ENCODE data around the gene KCNQ4. TPM values are rescaled to one million over a fixed set of nuclear protein-coding genes. Genes with fewer than 3 reads are reported as not detected.

The KCNQ4 gene
- total RNA-seq, 4 donors from 2014 or later: 1.1 to 3.3 (median 2.4) TPM

DNA sequence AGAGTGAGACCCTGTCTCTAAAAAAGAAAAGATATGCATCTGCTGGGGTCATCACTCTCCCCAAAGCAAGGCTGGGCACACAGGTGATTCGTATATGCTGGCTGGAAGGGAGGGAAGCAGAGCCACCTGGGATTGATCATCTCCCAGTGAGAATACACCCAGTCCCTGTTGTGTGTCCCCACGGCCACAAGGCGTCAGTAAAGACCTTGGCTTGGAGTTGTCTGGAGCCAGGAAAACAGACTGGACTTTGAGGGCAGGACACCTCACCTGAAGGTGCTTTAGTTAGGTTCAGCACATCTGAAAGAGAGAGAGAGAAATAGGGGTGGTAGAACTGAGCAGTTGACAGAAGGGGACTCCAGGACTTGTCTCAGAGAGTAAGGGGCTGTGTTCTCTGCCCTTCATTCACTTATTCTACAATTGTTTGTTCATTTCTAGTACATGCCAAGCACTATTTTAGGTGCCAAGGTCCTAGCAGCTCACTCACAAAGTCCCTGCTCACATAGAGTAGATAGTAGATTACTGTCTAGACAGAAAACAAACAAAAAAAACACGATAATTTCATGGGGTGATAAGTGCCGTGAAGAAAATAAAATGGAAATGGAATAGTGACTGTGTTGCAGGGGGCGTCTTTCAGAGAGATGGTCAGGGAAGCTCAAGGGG, 65.1 kb downstream of the KCNQ4 start:
- Histone ChIP-seq H3K4me1 (no peaks in the 10 kb centered on the region), H3K27ac (no peak overlapping the region), H3K27me3 (no peaks in the 10 kb centered on the region), H3K9me3 (no peaks in the 10 kb centered on the region), H3K4me3 (no peak overlapping the region), H3K36me3 (no peaks in the 10 kb centered on the region)
- TF ChIP-seq, protein P1, sequence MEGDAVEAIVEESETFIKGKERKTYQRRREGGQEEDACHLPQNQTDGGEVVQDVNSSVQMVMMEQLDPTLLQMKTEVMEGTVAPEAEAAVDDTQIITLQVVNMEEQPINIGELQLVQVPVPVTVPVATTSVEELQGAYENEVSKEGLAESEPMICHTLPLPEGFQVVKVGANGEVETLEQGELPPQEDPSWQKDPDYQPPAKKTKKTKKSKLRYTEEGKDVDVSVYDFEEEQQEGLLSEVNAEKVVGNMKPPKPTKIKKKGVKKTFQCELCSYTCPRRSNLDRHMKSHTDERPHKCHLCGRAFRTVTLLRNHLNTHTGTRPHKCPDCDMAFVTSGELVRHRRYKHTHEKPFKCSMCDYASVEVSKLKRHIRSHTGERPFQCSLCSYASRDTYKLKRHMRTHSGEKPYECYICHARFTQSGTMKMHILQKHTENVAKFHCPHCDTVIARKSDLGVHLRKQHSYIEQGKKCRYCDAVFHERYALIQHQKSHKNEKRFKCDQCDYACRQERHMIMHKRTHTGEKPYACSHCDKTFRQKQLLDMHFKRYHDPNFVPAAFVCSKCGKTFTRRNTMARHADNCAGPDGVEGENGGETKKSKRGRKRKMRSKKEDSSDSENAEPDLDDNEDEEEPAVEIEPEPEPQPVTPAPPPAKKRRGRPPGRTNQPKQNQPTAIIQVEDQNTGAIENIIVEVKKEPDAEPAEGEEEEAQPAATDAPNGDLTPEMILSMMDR (IDR thresholded peaks at IDR 0.05): peak in 5 of 6 experiments; percentile 40 to 94 (median 86)
- TF ChIP-seq POLR2A (IDR thresholded peaks at IDR 0.05): no peak
- DNase-seq: peak in 2 of 3 donors; percentile 68 to 81

- H3K27me3 ChIP-seq: no peaks in the 10 kb centered on the region
- no peaks in the 10 kb centered on the region for H3K4me1 ChIP-seq
- no peak overlapping the region for H3K27ac ChIP-seq
- H3K36me3 ChIP-seq: no peaks in the 10 kb centered on the region
- no peak overlapping the region for H3K4me3 ChIP-seq
- TF ChIP-seq POLR2A (IDR thresholded peaks at IDR 0.05): no peak
- TF ChIP-seq, protein P1 (IDR thresholded peaks at IDR 0.05): peak; percentile 83 to 94 (median 88)
- DNase-seq: peak; percentile 75 to 89 (median 80)
- H3K9me3 ChIP-seq: no peaks in the 10 kb centered on the region
Observed at GRCh38 chr1:40849801-40850592, 66.4 kb downstream of the KCNQ4 start.

- Histone ChIP-seq H3K4me3 (no peak overlapping the region), H3K27me3 (no peaks in the 10 kb centered on the region), H3K36me3 (no peaks in the 10 kb centered on the region), H3K27ac (no peak overlapping the region), H3K4me1 (no peaks in the 10 kb centered on the region), H3K9me3 (no peaks in the 10 kb centered on the region)
- no peak for DNase-seq
- no peak for TF ChIP-seq POLR2A (IDR thresholded peaks at IDR 0.05)
- TF ChIP-seq, protein P1 (IDR thresholded peaks at IDR 0.05): no peak
Observed at GRCh38 chr1:40851643-40852042, 68.1 kb downstream of the KCNQ4 start.

GRCh38 chr1:40853113-40853884, 69.7 kb downstream of the KCNQ4 start:
- H3K4me1 ChIP-seq: no peaks in the 10 kb centered on the region
- no peak for DNase-seq
- no peaks in the 10 kb centered on the region for H3K9me3 ChIP-seq
- no peak overlapping the region for H3K4me3 ChIP-seq
- TF ChIP-seq, protein P1 (IDR thresholded peaks at IDR 0.05): no peak
- TF ChIP-seq POLR2A (IDR thresholded peaks at IDR 0.05): no peak
- H3K36me3 ChIP-seq: no peaks in the 10 kb centered on the region
- H3K27ac ChIP-seq: no peak overlapping the region
- no peaks in the 10 kb centered on the region for H3K27me3 ChIP-seq

DNA sequence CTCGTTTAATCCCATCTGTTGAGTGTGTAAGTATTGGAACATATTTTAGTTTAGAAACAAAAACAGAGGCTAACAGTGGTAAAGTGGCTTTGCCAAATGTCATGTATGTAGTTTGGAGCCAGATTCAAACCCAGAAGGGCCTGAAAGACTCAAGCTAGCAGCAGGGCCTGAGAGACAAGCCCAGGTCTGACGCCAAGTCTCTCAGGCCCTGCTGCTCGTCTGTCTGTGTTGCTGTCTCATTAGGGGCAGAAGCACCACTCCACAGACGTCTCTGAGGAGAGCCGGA, 70.2 kb downstream of the KCNQ4 start:
- H3K27ac ChIP-seq: no peak overlapping the region
- no peaks in the 10 kb centered on the region for H3K9me3 ChIP-seq
- DNase-seq: no peak
- H3K36me3 ChIP-seq: no peaks in the 10 kb centered on the region
- no peaks in the 10 kb centered on the region for H3K27me3 ChIP-seq
- no peak overlapping the region for H3K4me3 ChIP-seq
- no peaks in the 10 kb centered on the region for H3K4me1 ChIP-seq
- no peak for TF ChIP-seq POLR2A (IDR thresholded peaks at IDR 0.05)
- TF ChIP-seq, protein P1 (IDR thresholded peaks at IDR 0.05): no peak
